Superior temporal gyrus (tissue), 1 donor: ENCODE data around the gene DIPK2A.

ENCODE experiments used
- DNase-seq: peaks from one replicate; pipeline ENCODE4 v3.0.0-alpha.2; 2016; ENCODE audit errors: extremely low spot score

The DIPK2A gene

DNA sequence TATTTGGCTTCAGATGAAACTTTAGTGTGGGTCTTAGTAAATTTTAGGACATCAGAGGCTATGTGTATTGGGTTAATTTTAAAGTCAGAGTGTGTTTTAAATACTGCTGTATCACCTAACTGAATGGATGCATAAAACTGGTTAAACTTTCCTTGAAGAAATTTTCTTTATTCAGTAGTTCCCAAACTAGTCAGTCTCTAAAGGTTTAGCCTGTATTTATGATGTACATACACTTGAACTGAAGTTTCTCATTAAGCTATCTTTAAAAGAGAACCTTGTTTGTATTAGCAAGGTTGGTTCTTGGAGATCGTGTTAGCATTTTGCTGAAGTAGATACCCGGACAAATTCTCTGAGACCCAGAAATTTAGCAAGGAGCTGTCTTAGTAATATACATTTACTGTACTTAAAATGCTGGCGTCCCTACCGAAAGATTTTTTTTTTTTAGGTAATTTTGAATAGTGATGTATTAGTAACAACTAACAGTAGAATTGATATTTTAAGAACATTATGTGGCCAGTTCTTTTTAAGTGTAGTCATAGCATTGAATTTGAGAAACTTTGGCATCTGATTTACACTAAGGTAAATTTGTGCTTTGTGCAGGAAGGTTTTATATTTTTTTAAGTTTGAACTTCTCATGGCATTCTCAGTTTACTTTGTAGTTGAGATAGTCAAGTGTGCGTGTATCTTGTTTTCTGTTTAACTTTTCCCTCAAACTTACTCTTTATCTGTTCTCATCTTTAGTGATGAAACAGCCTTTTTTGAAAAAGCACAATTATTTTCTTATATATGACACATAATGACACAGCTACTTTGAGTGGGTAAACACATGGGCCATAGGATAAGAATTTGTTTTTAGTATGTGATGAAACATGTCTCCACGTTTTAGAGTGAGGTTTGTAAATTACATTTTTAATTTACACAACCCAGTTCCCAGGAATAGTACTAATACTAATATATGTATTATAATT, 2.9 kb downstream of the DIPK2A start:
- peak; percentile 81 for DNase-seq

DNA sequence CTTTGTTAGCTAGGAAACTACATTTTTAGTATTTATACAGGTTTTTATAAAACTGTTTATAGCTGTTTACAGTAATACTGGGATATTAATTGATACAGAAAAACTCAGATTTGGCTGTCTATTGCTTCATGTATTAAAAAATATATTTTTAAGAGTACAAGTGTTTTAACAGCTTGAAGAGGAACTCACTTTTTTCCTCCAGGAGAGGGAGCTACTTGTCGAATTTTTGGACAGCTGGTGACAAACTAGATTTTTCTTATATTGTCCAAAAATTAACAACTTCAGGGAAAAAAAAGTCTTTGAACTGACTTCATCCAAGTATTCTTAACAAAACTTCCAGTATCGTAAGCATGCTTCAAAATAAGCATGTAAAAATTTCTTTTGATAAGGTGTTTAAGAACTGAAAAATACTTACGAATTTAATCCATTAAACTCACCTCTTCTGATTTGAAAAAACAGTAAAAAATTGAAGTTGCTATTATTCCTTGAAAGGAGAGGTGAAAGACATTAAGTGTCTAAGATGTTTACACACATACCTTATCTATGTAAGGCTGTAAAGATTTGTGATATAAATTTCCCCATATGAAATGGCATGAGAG, 4.0 kb downstream of the DIPK2A start:
- DNase-seq = peak; percentile 94

- peak; percentile 79 for DNase-seq
These were observed 6.0 kb downstream of the DIPK2A start for GRCh38 chr3:143977341-143978262.

DNA sequence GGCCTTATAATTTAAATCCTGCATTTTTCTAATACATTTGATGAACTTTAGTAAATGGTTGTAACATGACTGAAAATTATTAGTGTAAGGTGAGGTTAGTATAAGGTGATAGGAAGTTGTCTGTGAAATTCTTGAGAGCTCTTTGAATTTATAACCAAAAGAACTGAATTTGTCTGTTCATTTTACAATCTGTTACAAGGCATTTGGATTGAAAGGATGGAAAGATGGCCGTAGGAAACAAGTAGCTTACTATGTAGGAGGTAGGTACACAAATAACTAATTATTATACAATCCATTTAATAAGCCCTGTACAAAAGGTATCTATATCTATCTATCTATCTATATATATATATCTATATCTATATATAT, 6.6 kb downstream of the DIPK2A start:
- peak; percentile 57 for DNase-seq

DNA sequence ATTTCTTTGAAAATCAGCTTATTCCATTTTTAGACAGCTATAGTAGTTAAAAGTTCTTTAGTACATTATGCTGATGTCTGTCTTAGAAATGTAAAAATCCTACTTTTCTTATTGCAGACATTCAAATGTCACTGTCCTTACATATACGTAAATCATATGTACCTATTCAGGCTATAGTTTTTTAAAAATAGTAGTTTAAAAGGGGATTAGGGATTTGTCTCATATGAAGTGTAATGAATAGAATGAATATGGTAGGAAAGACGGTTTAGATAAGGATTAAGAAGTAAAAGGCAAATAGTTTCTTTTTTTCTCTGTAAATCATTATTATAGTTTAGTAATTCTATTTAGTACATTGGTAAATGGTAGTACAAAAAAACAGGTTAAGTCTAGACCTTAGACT, 7.4 kb downstream of the DIPK2A start:
- DNase-seq = peak; percentile 38

DNA sequence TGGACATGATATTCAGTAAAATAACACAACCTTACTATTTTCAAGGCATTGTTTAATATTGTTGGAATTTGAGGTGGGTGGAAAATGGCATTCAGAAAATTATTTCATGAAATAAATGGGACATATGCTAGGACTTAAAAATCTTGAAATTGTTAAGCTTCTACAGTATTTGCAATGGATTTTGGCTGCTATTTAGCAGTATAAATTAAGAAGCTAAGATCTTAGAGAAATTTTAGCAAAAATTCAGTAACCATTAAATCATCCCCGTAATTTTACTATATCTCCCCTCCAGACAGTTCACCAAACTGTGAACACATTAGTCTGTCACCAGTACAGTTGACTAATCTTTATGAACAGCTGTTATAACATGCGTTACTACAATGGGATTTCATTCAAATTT, 8.2 kb downstream of the DIPK2A start:
- no peak for DNase-seq

DNA sequence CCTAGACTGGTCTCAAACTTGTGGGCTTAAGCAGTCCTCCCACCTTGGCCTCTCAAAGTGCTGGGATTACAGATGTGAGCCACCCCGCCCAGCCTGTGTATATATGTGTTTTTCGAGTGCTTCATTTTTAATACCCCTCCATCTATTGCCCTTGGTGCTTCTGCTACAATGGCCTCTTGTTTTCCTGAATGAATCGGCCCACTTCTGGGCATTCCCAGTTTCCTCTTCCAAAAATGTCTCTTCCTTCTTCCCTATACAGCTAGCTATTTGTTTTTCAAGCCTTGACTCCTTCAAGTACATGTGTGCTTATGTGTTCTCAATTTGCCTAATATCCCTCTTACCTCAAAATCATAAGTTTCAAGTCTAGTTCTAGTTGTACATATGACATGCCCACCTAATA, 16.7 kb downstream of the DIPK2A start:
- no peak for DNase-seq

DNA sequence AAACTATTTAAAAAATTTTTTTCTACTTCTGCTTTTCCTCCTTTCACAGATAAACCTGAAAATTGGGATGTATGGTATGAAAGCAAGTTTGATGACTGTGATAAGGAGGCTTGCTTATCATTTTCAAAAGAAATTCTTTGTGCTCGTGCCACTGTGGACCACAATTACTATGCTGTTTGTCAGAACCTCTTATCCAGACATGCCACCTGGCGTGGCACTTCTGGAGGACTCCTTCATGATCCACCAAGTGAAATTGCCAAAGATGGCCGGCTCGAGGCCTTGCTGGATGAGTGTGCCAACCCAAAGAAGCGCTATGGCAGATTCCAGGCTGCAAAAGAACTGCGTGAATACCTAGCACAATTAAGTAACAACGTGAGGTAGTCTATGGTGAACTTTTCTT, 17.8 kb downstream of the DIPK2A start:
- no peak for DNase-seq

GRCh38 chr3:143991713-143992112, 20.1 kb downstream of the DIPK2A start:
- DNase-seq = no peak

DNA sequence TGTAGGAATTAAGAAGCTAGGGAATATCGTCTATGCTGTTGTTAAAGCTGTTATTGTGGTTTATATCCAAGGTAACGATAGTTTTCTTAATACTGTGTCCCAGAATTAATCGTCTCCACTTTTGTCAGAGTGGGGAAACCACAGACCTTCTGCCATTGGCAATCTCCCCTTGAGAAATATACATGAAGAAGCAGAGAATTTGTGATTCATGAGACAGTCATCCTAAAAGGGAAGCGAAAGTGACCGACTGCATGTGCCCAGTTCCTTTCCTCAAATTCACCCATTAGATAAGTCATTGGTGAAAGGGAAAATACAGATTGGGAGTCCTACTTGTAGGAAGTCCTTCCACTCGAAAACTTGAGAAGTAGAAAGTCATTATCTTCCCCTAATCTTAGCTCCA, 26.6 kb downstream of the DIPK2A start:
- no peak for DNase-seq

DNA sequence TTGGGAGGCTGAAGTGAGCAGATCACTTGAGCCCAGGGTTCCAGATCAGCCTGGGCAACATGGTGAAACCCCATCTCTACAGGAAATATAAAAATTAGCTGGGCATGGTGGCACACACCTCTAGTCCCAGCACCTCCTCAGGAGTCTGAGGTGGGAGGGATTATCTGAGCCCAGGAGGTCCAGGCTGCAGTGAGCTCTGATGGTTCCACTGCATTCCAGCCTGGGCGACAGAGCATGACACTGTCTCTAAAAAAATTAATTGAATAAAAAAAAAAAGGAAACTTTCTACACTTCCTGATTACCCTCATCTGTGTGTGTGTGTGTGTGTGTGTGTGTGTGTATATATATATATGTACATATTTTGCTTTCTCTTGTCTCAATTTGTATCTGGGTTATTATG, 31.4 kb downstream of the DIPK2A start:
- no peak for DNase-seq

GRCh38 chr3:144010371-144010770, 38.7 kb downstream of the DIPK2A start:
- no peak for DNase-seq

GRCh38 chr3:144011251-144011799, 39.7 kb downstream of the DIPK2A start:
- DNase-seq = no peak

- no peak for DNase-seq
These were observed 43.5 kb downstream of the DIPK2A start for GRCh38 chr3:144015133-144015532.

- DNase-seq = no peak
These were observed 47.2 kb downstream of the DIPK2A start for GRCh38 chr3:144018776-144019175.
